ENCODE data around the gene KLHL15. TPM values are rescaled to one million over a fixed set of nuclear protein-coding genes. Genes with fewer than 3 reads are reported as not detected.
"Not testable (repeated sequence)": the region's sequence is repeated elsewhere in the genome, so short reads cannot be mapped to it uniquely, and the experiment has no call there.

Gene KLHL15, protein sequence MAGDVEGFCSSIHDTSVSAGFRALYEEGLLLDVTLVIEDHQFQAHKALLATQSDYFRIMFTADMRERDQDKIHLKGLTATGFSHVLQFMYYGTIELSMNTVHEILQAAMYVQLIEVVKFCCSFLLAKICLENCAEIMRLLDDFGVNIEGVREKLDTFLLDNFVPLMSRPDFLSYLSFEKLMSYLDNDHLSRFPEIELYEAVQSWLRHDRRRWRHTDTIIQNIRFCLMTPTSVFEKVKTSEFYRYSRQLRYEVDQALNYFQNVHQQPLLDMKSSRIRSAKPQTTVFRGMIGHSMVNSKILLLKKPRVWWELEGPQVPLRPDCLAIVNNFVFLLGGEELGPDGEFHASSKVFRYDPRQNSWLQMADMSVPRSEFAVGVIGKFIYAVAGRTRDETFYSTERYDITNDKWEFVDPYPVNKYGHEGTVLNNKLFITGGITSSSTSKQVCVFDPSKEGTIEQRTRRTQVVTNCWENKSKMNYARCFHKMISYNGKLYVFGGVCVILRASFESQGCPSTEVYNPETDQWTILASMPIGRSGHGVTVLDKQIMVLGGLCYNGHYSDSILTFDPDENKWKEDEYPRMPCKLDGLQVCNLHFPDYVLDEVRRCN
- 10 to 100 TPM; 20.6 to 21.5 TPM for total RNA-seq

DNA sequence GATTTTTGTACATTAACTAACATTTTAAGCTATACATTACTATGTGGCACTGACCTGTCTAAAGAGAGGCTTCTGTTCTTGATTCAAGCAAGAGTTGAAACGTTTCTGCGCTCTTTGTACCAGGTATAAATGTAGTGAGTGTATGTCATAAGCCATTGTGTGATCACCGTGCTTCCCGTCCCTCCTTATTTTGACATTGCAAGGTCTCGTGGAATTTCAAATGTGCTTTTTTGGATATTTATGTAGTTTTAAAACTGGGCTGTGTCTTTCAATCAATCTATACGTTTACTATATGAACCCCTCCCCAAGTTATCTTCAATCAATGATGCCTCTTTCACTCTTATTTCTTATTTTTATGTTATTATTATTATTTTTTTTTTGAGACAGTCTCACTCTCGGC is at the start of gene KLHL15:
TSS of gene KLHL15 (minus strand) at position 101 of the 400 bp plus-strand sequence. CDS start 20,493 bp downstream, outside the sequence.
- Mint-ChIP-seq H3K9me3 (no peaks in the 10 kb centered on the region), H3K4me3 (peak within 1 kb of the TSS; percentile 83), H3K27ac (peak within 1 kb of the TSS; percentile 92), H3K4me1 (ENCODE audit: low read depth) (peaks cover 4% of the 10 kb centered on the region), H3K27me3 (ENCODE audit: low read depth) (no peaks in the 10 kb centered on the region), H3K36me3 (ENCODE audit: low read depth) (peaks cover 8% of the 10 kb centered on the region)
- intact Hi-C loops (cut with micrococcal nuclease) = loop anchor here (10.0 kb wide), 2 partner anchors 362 to 448 kb away; partner anchors contain the start of gene PRDX4
- CTCF ChIA-PET = interaction anchor here (0.8 to 2.0 kb wide), 4 partner anchors 12 to 35 kb away, joined by 3 to 8 read pairs (median 4); no protein-coding TSS in a partner anchor
- DNase-seq = no peak

DNA sequence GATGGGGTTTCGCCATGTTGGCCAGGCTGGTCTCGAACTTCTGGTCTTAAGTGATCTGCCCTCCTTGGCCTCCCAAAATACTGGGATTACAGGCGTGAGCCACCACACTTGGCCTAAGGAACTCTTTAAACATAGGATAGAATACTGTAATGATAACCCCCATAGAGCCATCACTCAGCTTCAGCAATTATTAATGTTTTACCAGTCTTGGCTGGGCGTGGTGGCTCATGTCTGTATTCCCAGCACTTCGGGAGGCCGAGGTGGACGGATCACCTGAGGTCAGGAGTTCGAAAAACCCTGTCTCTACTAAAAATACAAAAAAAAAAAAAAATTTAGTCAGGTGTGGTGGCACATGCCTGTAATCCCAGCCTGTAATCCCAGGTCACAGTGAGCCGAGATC is 42.9 kb upstream of the KLHL15 start:
- CTCF ChIA-PET = no interaction called here
- Mint-ChIP-seq H3K27me3 (ENCODE audit: low read depth) (no peaks in the 10 kb centered on the region), H3K4me3 (no peak overlapping the region), H3K36me3 (ENCODE audit: low read depth) (peaks cover 18% of the 10 kb centered on the region), H3K9me3 (no peaks in the 10 kb centered on the region), H3K4me1 (ENCODE audit: low read depth) (peaks cover 3% of the 10 kb centered on the region), H3K27ac (no peak overlapping the region)
- DNase-seq = no peak
- intact Hi-C loops (cut with micrococcal nuclease) = no loop called here

DNA sequence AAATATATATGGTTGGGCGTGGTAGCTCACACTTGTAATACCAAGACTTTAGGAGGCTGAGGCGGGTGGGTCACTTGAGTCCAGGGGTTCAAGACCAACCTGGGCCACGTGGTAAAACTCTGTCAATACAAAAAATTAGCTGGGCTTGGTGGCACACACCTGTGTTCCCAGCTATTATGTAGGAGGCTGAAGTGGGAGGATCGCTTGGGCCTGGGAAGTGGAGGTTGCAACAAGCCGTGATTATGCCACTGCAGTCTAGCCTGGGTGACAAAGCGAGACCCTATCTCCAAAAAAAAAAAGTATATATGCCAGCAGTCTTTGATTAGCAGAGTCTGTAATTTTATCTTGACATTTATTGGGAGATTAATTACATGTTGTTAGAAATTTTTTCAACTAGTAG is 36.5 kb upstream of the KLHL15 start:
- H3K27ac Mint-ChIP-seq = no peak overlapping the region
- H3K27me3 Mint-ChIP-seq (ENCODE audit: low read depth) = no peaks in the 10 kb centered on the region
- H3K4me3 Mint-ChIP-seq = no peak overlapping the region
- peaks cover 24% of the 10 kb centered on the region for H3K36me3 Mint-ChIP-seq (ENCODE audit: low read depth)
- H3K4me1 Mint-ChIP-seq (ENCODE audit: low read depth) = peaks cover 20% of the 10 kb centered on the region
- DNase-seq = no peak
- no peaks in the 10 kb centered on the region for H3K9me3 Mint-ChIP-seq
- CTCF ChIA-PET = no interaction called here
- intact Hi-C loops (cut with micrococcal nuclease) = no loop called here

DNA sequence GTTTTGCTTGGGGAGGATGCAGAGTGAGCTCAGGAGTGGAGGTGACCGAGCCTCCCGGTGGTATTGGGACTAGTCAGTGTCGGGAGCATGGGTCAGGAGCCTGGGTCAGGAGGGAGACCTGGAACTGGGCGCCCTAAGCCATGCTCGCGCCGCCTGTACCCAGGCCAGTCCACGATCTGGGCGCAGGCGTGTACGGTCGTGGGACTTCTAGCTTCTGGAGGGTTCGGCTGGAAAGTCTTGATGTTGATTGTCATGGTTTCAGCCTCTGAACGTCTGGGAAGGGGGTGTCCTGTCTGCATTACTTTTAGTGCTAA is 28.0 kb upstream of the KLHL15 start:
- CTCF ChIA-PET = interaction anchor here (0.5 to 2.2 kb wide), 6 partner anchors 10 to 148 kb away, joined by 3 to 13 read pairs (median 4); partner anchors contain the start of genes APOO and CXorf58
- no peak overlapping the region for H3K27ac Mint-ChIP-seq
- no peak for DNase-seq
- no peaks in the 10 kb centered on the region for H3K27me3 Mint-ChIP-seq (ENCODE audit: low read depth)
- H3K36me3 Mint-ChIP-seq (ENCODE audit: low read depth) = peaks cover 14% of the 10 kb centered on the region
- no peaks in the 10 kb centered on the region for H3K9me3 Mint-ChIP-seq
- intact Hi-C loops (cut with micrococcal nuclease) = loop anchor here (2.0 kb wide), 2 partner anchors 40 to 322 kb away; no protein-coding TSS in a partner anchor
- no peak overlapping the region for H3K4me3 Mint-ChIP-seq
- peaks cover 14% of the 10 kb centered on the region for H3K4me1 Mint-ChIP-seq (ENCODE audit: low read depth)

DNA sequence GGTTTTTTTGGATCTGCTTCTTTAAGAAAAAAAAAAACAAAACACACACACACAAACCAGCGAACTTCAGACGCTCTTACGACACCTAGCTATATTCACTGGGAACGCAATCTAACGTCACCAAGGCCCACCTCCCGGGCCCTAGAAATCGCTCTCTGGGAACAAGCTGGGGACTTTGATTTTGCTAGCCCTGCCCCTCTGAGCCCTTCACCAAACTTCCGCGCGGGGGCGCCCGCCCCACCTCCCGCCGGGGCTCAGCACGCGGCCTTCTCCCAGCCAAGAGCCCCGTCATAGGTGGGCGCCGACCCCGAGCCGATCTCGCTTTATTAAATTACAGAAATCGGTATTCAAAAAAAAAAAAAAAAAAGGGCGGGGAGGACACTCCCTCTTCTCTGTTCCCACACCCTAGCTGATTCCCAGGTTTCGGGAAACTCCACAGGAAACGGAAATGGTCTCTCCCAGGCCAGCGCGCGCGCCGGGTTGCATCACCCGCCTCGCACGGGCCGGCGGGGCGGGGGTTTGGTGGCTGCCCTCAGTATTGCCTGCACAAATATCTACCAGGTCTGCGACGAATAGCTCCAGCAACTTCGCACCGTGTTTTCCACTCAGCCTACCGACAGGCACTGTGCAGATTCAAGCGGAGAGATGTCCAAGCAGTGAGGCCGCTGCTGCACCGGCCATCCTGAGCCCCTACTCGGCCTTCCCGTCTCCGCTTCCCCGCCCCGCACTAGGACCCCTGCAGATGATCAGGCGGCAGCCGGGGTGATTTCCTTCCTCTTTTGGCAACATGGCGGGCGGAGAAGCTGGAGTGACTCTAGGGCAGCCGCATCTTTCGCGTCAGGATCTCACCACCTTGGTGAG is 27.4 kb upstream of the KLHL15 start, which contains the start of gene EIF2S3:
TSS of gene EIF2S3 (plus strand) at position 775 of the 861 bp plus-strand sequence. CDS start at position 788, 13 bp downstream.
- Mint-ChIP-seq H3K27ac (no peak within 1 kb of the TSS), H3K36me3 (ENCODE audit: low read depth) (peaks cover 11% of the 10 kb centered on the region), H3K27me3 (ENCODE audit: low read depth) (no peaks in the 10 kb centered on the region), H3K9me3 (no peaks in the 10 kb centered on the region), H3K4me1 (ENCODE audit: low read depth) (peaks cover 10% of the 10 kb centered on the region), H3K4me3 (no peak within 1 kb of the TSS)
- peak; percentile 87 for DNase-seq
- intact Hi-C loops (cut with micrococcal nuclease) = loop anchor here (1.0 to 2.0 kb wide), 12 partner anchors 26 to 391 kb away; partner anchors contain the start of genes APOO and PRDX4
- CTCF ChIA-PET = interaction anchor here (0.5 to 2.2 kb wide), 22 partner anchors 9 to 311 kb away, joined by 3 to 13 read pairs (median 3); partner anchors contain the start of genes ACOT9, APOO, CXorf58 and KLHL15

DNA sequence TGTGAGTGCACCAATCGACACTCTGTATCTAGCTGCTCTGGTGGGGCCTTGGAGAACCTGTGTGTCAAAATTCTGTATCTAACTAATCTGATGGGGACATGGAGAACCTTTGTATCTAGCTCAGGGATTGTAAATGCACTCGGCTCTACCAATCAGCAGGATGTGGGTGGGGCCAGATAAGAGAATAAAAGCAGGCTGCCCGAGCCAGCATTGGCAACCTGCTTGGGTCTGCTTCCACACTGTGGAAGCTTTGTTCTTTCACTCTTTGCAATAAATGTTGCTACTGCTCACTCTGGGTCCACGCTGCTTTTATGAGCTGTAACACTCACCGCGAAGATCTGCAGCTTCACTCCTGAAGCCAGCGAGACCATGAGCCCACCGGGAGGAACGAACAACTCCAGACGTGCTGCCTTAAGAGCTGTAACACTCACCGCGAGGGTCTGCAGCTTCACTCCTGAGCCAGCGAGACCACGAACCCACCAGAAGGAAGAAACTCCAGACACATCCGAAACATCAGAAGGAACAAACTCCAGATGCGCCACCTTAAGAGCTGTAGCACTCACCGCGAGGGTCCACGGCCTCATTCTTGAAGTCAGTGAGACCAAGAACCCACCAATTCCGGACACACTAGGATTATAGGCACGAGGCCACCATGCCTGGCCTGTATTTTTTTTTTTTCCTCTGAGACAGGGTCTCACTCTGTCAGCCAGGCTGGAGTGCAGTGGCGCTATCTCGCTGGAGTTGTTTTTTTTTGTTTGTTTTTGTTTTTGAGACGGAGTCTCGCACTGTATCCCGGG is 23.7 kb upstream of the KLHL15 start:
- DNase-seq; H3K36me3 Mint-ChIP-seq (ENCODE audit: low read depth); H3K27ac Mint-ChIP-seq; H3K9me3 Mint-ChIP-seq; intact Hi-C loops (cut with micrococcal nuclease); H3K4me1 Mint-ChIP-seq (ENCODE audit: low read depth); H3K27me3 Mint-ChIP-seq (ENCODE audit: low read depth): not testable (repeated sequence)
- CTCF ChIA-PET = interaction anchor here (0.8 kb wide), 1 partner anchor 96 kb away, joined by 3 read pairs; no protein-coding TSS in a partner anchor
- peak overlapping the region; percentile 61 for H3K4me3 Mint-ChIP-seq

DNA sequence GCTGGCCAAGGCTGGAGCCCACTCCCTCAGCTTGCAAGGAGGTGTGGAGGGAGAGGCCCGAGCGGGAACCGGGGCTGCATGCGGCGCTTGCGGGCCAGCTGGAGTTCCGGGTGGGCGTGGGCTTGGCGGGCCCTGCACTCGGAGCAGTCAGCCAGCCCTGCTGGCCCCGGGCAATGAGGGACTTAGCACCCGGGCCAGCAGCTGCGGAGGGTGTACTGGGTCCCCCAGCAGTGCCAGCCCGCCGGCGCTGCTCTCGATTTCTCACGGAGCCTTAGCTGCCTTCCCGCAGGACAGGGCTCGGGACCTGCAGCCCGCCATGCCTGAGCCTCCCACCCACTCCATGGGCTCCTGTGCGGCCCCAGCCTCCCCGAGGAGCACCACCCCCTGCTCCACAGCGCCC is 22.7 kb upstream of the KLHL15 start:
- H3K9me3 Mint-ChIP-seq = not testable (repeated sequence)

DNA sequence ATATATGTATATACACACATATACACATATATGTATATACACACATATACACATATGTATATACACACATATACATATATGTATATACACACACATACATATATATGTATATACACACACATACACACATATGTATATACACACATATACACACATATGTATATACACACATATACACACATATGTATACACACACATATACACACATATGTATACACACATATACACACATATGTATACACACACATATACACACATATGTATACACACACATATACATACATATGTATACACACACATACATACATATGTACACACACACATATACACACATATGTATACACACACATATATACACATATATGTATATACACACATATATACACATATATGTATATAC is 19.1 kb upstream of the KLHL15 start:
- CTCF ChIA-PET = interaction anchor here (0.6 kb wide), 1 partner anchor 8 kb away, joined by 4 read pairs; no protein-coding TSS in a partner anchor
- H3K36me3 Mint-ChIP-seq (ENCODE audit: low read depth); H3K27me3 Mint-ChIP-seq (ENCODE audit: low read depth); intact Hi-C loops (cut with micrococcal nuclease); H3K4me3 Mint-ChIP-seq; H3K27ac Mint-ChIP-seq; H3K4me1 Mint-ChIP-seq (ENCODE audit: low read depth); H3K9me3 Mint-ChIP-seq; DNase-seq: not testable (repeated sequence)

More for the DNA sequence above, 22.7 kb upstream of the KLHL15 start:
- DNase-seq; H3K27ac Mint-ChIP-seq; H3K4me1 Mint-ChIP-seq (ENCODE audit: low read depth); H3K27me3 Mint-ChIP-seq (ENCODE audit: low read depth); intact Hi-C loops (cut with micrococcal nuclease); H3K4me3 Mint-ChIP-seq; H3K36me3 Mint-ChIP-seq (ENCODE audit: low read depth): not testable (repeated sequence)
- CTCF ChIA-PET = interaction anchor here (0.8 kb wide), 1 partner anchor 95 kb away, joined by 3 read pairs; no protein-coding TSS in a partner anchor

DNA sequence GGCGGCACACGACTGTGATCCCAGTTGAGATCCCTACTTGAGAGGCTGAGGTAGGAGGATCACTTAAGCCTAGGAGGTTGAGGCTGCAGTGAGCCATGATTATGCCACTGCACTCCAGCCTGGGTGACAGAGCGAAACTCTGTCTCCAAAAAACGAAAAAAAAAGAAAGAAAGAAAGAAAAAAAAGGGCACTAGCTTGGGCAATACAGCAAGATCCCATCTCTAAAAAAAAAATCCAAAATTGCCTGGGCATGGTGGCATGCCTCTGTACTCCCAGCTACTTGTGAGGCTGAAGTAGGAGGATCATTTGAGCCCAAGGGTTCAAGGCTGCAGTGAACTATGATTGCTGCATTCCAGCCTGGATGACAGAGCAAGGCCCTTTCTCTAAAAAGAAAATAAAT is 10.7 kb upstream of the KLHL15 start:
- Mint-ChIP-seq H3K9me3 (no peaks in the 10 kb centered on the region), H3K27ac (no peak overlapping the region), H3K4me1 (ENCODE audit: low read depth) (no peaks in the 10 kb centered on the region), H3K27me3 (ENCODE audit: low read depth) (no peaks in the 10 kb centered on the region), H3K4me3 (no peak overlapping the region), H3K36me3 (ENCODE audit: low read depth) (no peaks in the 10 kb centered on the region)
- intact Hi-C loops (cut with micrococcal nuclease) = no loop called here
- no peak for DNase-seq
- CTCF ChIA-PET = no interaction called here

DNA sequence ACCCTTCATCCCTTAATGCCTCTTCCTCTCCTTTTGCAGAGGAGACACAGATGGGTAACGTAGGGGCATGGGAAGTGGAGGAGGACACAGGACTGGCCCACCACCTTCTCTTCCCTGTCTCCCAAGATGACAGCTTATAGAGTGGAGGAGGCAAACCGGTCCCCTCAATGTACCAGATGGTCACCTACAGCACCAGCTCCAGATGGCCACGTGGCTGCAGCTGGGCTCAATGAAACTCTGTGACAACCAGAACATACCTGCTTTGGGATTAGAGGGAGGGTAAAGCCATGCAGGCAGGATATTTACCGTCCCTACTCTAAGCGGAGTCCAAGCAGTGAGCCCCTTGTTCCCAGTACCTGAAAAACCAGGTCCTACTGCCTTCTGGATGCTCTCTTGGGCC is 7.5 kb upstream of the KLHL15 start:
- Mint-ChIP-seq H3K36me3 (ENCODE audit: low read depth) (no peaks in the 10 kb centered on the region), H3K4me3 (no peak overlapping the region), H3K27me3 (ENCODE audit: low read depth) (no peaks in the 10 kb centered on the region), H3K27ac (no peak overlapping the region), H3K9me3 (no peaks in the 10 kb centered on the region), H3K4me1 (ENCODE audit: low read depth) (no peaks in the 10 kb centered on the region)
- intact Hi-C loops (cut with micrococcal nuclease) = no loop called here
- CTCF ChIA-PET = no interaction called here
- no peak for DNase-seq

DNA sequence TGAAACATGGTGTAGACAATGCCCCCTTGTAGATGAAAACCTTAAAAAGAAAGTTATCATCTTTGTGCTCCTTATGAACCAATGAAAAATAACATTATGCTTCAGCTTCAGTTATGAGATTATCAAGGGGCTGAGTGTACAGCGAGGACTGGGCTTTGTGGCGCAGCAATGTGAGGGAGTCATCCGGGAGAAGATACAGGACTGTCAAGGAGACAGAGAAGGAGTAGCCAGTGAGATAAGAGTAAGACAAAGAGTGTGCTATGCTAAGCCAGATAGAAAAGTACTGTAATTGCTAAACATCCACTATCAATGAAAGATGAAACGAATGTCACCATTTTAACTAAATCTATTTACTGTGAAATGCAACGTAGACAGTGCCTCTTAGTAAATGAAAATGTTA is 3.6 kb upstream of the KLHL15 start:
- H3K4me1 Mint-ChIP-seq (ENCODE audit: low read depth) = no peaks in the 10 kb centered on the region
- intact Hi-C loops (cut with micrococcal nuclease) = no loop called here
- no peaks in the 10 kb centered on the region for H3K36me3 Mint-ChIP-seq (ENCODE audit: low read depth)
- H3K9me3 Mint-ChIP-seq = no peaks in the 10 kb centered on the region
- no peaks in the 10 kb centered on the region for H3K27me3 Mint-ChIP-seq (ENCODE audit: low read depth)
- no peak overlapping the region for H3K27ac Mint-ChIP-seq
- CTCF ChIA-PET = no interaction called here
- no peak overlapping the region for H3K4me3 Mint-ChIP-seq
- no peak for DNase-seq
